GM12801 (cell line): ENCODE data around the gene CFAP65.

Experiments
- CTCF ChIP-seq: IDR thresholded peaks from one replicate; pipeline ENCODE4 v1.5.1; 2011; ENCODE audit warnings: control low read depth; ENCODE audit not compliant: insufficient read length; ENCODE audit errors: extremely low read depth

The CFAP65 gene

GRCh38 chr2:218980735-218981389 is 60.5 kb downstream of the CFAP65 start:
- TF ChIP-seq CTCF: no peak

- TF ChIP-seq CTCF: peak; percentile 63
Observed at GRCh38 chr2:218979846-218980734, 61.2 kb downstream of the CFAP65 start.

GRCh38 chr2:218975060-218975777 is 66.1 kb downstream of the CFAP65 start:
- TF ChIP-seq CTCF: no peak

GRCh38 chr2:218970894-218971293 is 70.4 kb downstream of the CFAP65 start:
- TF ChIP-seq CTCF: no peak

GRCh38 chr2:218964041-218964771 is 77.1 kb downstream of the CFAP65 start:
- TF ChIP-seq CTCF: no peak

GRCh38 chr2:218963601-218964000 is 77.7 kb downstream of the CFAP65 start:
- TF ChIP-seq CTCF: no peak
